Measurements from ENCODE around the gene EFCAB11. TPM values are rescaled to one million over a fixed set of nuclear protein-coding genes. Genes with fewer than 3 reads are reported as not detected.

Gene EFCAB11
- total RNA-seq, 1 donor from 2014 or later: 9.9 TPM

- H3K4me1 Mint-ChIP-seq: peaks cover 17% of the 10 kb centered on the region
Measured at GRCh38 chr14:89920056-89920455, 34.5 kb downstream of the EFCAB11 start.

GRCh38 chr14:89918721-89919120 lies 35.8 kb downstream of the EFCAB11 start:
- no peaks in the 10 kb centered on the region for H3K27me3 Mint-ChIP-seq (ENCODE audit: low read depth)
- TF ChIP-seq CTCF (IDR thresholded peaks at IDR 0.05; ENCODE audit: unreplicated experiment): no peak
- H3K4me1 Mint-ChIP-seq: peaks cover 25% of the 10 kb centered on the region
- no peaks in the 10 kb centered on the region for H3K36me3 Mint-ChIP-seq
- peak overlapping the region; percentile 64 for H3K27ac Mint-ChIP-seq
- no peaks in the 10 kb centered on the region for H3K9me3 Mint-ChIP-seq
- no peak for DNase-seq (ENCODE audit: low spot score in 2 of 2, unreplicated experiment in 2 of 2)
- no peak overlapping the region for H3K4me3 Mint-ChIP-seq

More at GRCh38 chr14:89920056-89920455, 34.5 kb downstream of the EFCAB11 start:
- Mint-ChIP-seq H3K27ac (peak overlapping the region; percentile 70), H3K9me3 (no peaks in the 10 kb centered on the region), H3K36me3 (no peaks in the 10 kb centered on the region), H3K4me3 (no peak overlapping the region), H3K27me3 (ENCODE audit: low read depth) (no peaks in the 10 kb centered on the region)
- no peak for TF ChIP-seq CTCF (IDR thresholded peaks at IDR 0.05; ENCODE audit: unreplicated experiment)
- no peak for DNase-seq (ENCODE audit: low spot score in 2 of 2, unreplicated experiment in 2 of 2)

- DNase-seq (ENCODE audit: low spot score in 2 of 2, unreplicated experiment in 2 of 2): peak in 1 of 2 experiments; percentile 72
- H3K4me3 Mint-ChIP-seq: no peak overlapping the region
- no peak overlapping the region for H3K27ac Mint-ChIP-seq
- H3K36me3 Mint-ChIP-seq: no peaks in the 10 kb centered on the region
- peaks cover 56% of the 10 kb centered on the region for H3K4me1 Mint-ChIP-seq
- peak; percentile 96 for TF ChIP-seq CTCF (IDR thresholded peaks at IDR 0.05; ENCODE audit: unreplicated experiment)
- H3K27me3 Mint-ChIP-seq (ENCODE audit: low read depth): no peaks in the 10 kb centered on the region
- no peaks in the 10 kb centered on the region for H3K9me3 Mint-ChIP-seq
Measured at GRCh38 chr14:89915114-89915878, 39.2 kb downstream of the EFCAB11 start.

- no peak for TF ChIP-seq CTCF (IDR thresholded peaks at IDR 0.05; ENCODE audit: unreplicated experiment)
- peaks cover 4% of the 10 kb centered on the region for H3K9me3 Mint-ChIP-seq
- DNase-seq (ENCODE audit: low spot score in 2 of 2, unreplicated experiment in 2 of 2): peak in 1 of 2 experiments; percentile 42
- no peak overlapping the region for H3K4me3 Mint-ChIP-seq
- no peaks in the 10 kb centered on the region for H3K36me3 Mint-ChIP-seq
- peaks cover 44% of the 10 kb centered on the region for H3K4me1 Mint-ChIP-seq
- peak overlapping the region; percentile 87 for H3K27ac Mint-ChIP-seq
- no peaks in the 10 kb centered on the region for H3K27me3 Mint-ChIP-seq (ENCODE audit: low read depth)
Measured at GRCh38 chr14:89912667-89913211, 41.8 kb downstream of the EFCAB11 start.

GRCh38 chr14:89912221-89912620 lies 42.3 kb downstream of the EFCAB11 start:
- no peaks in the 10 kb centered on the region for H3K27me3 Mint-ChIP-seq (ENCODE audit: low read depth)
- H3K27ac Mint-ChIP-seq: peak overlapping the region; percentile 87
- no peak overlapping the region for H3K4me3 Mint-ChIP-seq
- no peaks in the 10 kb centered on the region for H3K36me3 Mint-ChIP-seq
- H3K9me3 Mint-ChIP-seq: peaks cover 4% of the 10 kb centered on the region
- no peak for TF ChIP-seq CTCF (IDR thresholded peaks at IDR 0.05; ENCODE audit: unreplicated experiment)
- H3K4me1 Mint-ChIP-seq: peaks cover 44% of the 10 kb centered on the region
- no peak for DNase-seq (ENCODE audit: low spot score in 2 of 2, unreplicated experiment in 2 of 2)
